H9 (cell line): ENCODE data around the gene SH3TC1. TPM values are rescaled to one million over a fixed set of nuclear protein-coding genes. Genes with fewer than 3 reads are reported as not detected.

ENCODE experiments used
- DNase-seq: peaks from one replicate; pipeline ENCODE4 v3.0.0-alpha.2; 2017
- H2AFZ ChIP-seq: one replicate; pipeline ENCODE4 v1.6.1; 2013; ENCODE audit warnings: mild to moderate bottlenecking, low read length, control low read depth, moderate library complexity
- H2AK5ac ChIP-seq: 2 replicates; pipeline ENCODE4 v1.6.1; 2013; ENCODE audit warnings: low read length, control low read depth, mixed read lengths; ENCODE audit not compliant: insufficient read length
- H2BK120ac ChIP-seq: one replicate; pipeline ENCODE4 v1.6.1; 2013; ENCODE audit warnings: low read depth, mild to moderate bottlenecking, low read length, control low read depth, inconsistent platforms; ENCODE audit not compliant: poor library complexity, severe bottlenecking
- H2BK12ac ChIP-seq: 2 replicates; pipeline ENCODE4 v1.6.1; 2013; ENCODE audit warnings: low read length, control low read depth, mixed read lengths, low read depth; ENCODE audit not compliant: insufficient read length
- H2BK15ac ChIP-seq: 2 replicates; pipeline ENCODE4 v1.6.1; 2013; ENCODE audit warnings: low read depth, low read length, control low read depth
- H2BK20ac ChIP-seq: one replicate; pipeline ENCODE4 v1.6.1; 2013; ENCODE audit warnings: low read depth, mild to moderate bottlenecking, low read length, control low read depth, inconsistent platforms; ENCODE audit not compliant: poor library complexity, severe bottlenecking
- H2BK5ac ChIP-seq: 2 replicates; pipeline ENCODE4 v1.6.1; 2013; ENCODE audit warnings: low read length, control low read depth, mixed read lengths; ENCODE audit not compliant: insufficient read length
- H3K14ac ChIP-seq: 2 replicates; pipeline ENCODE4 v1.6.1; 2013; ENCODE audit warnings: low read length, control low read depth; ENCODE audit not compliant: insufficient read depth
- H3K18ac ChIP-seq: 2 replicates; pipeline ENCODE4 v1.6.1; 2013; ENCODE audit warnings: low read depth, mild to moderate bottlenecking, mixed read lengths, low read length, control low read depth; ENCODE audit not compliant: insufficient read length
- H3K23ac ChIP-seq: 2 replicates; pipeline ENCODE4 v1.6.1; 2013; ENCODE audit warnings: low read length, control low read depth, mixed read lengths, low read depth; ENCODE audit not compliant: insufficient read length
- H3K23me2 ChIP-seq: 2 replicates; pipeline ENCODE4 v1.6.1; 2013; ENCODE audit warnings: low read depth, mild to moderate bottlenecking, mixed read lengths, low read length, control low read depth; ENCODE audit not compliant: insufficient read length, poor library complexity, severe bottlenecking
- H3K27ac ChIP-seq: 2 replicates; pipeline ENCODE4 v1.5.1; 2013; ENCODE audit warnings: low read length, control low read depth, mixed read lengths, low read depth; ENCODE audit not compliant: insufficient read length
- H3K27me3 ChIP-seq: 2 replicates; pipeline ENCODE4 v1.6.1; 2013; ENCODE audit warnings: low read length, control low read depth, inconsistent platforms; ENCODE audit not compliant: insufficient read depth
- H3K4ac ChIP-seq: 2 replicates; pipeline ENCODE4 v1.6.1; 2013; ENCODE audit warnings: low read depth, mild to moderate bottlenecking, control low read depth, inconsistent platforms, low read length, moderate library complexity
- H3K4me1 ChIP-seq: 2 replicates; pipeline ENCODE4 v1.6.1; 2013; ENCODE audit warnings: low read length, control low read depth, inconsistent platforms; ENCODE audit not compliant: insufficient read depth
- H3K4me2 ChIP-seq: 2 replicates; pipeline ENCODE4 v1.6.1; 2013; ENCODE audit warnings: low read length, control low read depth, mixed read lengths; ENCODE audit not compliant: insufficient read length, insufficient read depth
- H3K56ac ChIP-seq: 2 replicates; pipeline ENCODE4 v1.6.1; 2013; ENCODE audit warnings: low read depth, mild to moderate bottlenecking, mixed read lengths, low read length, control low read depth; ENCODE audit not compliant: insufficient read length
- H3K79me1 ChIP-seq: 2 replicates; pipeline ENCODE4 v1.6.1; 2013; ENCODE audit warnings: low read depth, mild to moderate bottlenecking, moderate library complexity, low read length, control low read depth, inconsistent platforms; ENCODE audit not compliant: insufficient read depth, poor library complexity, severe bottlenecking
- H3K79me2 ChIP-seq: 2 replicates; pipeline ENCODE4 v1.6.1; 2013; ENCODE audit warnings: low read length, control low read depth, inconsistent platforms; ENCODE audit not compliant: insufficient read depth
- H3K9ac ChIP-seq: 2 replicates; pipeline ENCODE4 v1.6.1; 2013; ENCODE audit warnings: low read length, control low read depth, mixed read lengths; ENCODE audit not compliant: insufficient read length; ENCODE audit errors: extremely low read depth
- H3K9me3 ChIP-seq: one replicate; pipeline ENCODE4 v1.6.1; 2013; ENCODE audit warnings: low read depth, low read length, inconsistent platforms; ENCODE audit not compliant: control insufficient read depth
- H3T11ph ChIP-seq: one replicate; pipeline ENCODE4 v1.6.1; 2013; ENCODE audit warnings: mild to moderate bottlenecking, low read length, control low read depth, inconsistent platforms
- H4K20me1 ChIP-seq: one replicate; pipeline ENCODE4 v1.6.1; 2013; ENCODE audit not compliant: control insufficient read depth, insufficient read length, insufficient read depth
- H4K5ac ChIP-seq: 2 replicates; pipeline ENCODE4 v1.6.1; 2013; ENCODE audit warnings: low read depth, mild to moderate bottlenecking, mixed read lengths, low read length, control low read depth; ENCODE audit not compliant: insufficient read length
- H4K8ac ChIP-seq: replicated peaks from 2 replicates; pipeline ENCODE4 v1.6.1; 2013; ENCODE audit warnings: low read length, control low read depth, mixed read lengths, low read depth; ENCODE audit not compliant: insufficient read length
- H4K91ac ChIP-seq: 2 replicates; pipeline ENCODE4 v1.6.1; 2013; ENCODE audit warnings: low read depth, mild to moderate bottlenecking, moderate library complexity, mixed read lengths, low read length, control low read depth; ENCODE audit not compliant: insufficient read length
- H3K27ac Mint-ChIP-seq, 3 experiments: 2 replicates in 2 of 3; 3 replicates in 1 of 3; pipeline ENCODE4 v1.8.0; 2020 to 2021; ENCODE audit warnings: mixed read lengths in 3 of 3, mild to moderate bottlenecking in 1 of 3, moderate library complexity in 1 of 3
- H3K27me3 Mint-ChIP-seq: 2 replicates; pipeline ENCODE4 v1.8.0; 2021; ENCODE audit warnings: low read depth, mild to moderate bottlenecking, moderate library complexity, mixed read lengths
- H3K36me3 Mint-ChIP-seq, 3 experiments: 2 replicates in 2 of 3; 3 replicates in 1 of 3; pipeline ENCODE4 v1.8.0; 2020 to 2021; ENCODE audit warnings: low read depth in 3 of 3, mixed read lengths in 3 of 3; ENCODE audit not compliant: insufficient read depth in 1 of 3
- H3K4me1 Mint-ChIP-seq, 2 experiments: 2 replicates each; pipeline ENCODE4 v1.8.0; 2020; ENCODE audit warnings: mixed read lengths in 2 of 2
- H3K4me3 Mint-ChIP-seq, 2 experiments: 2 replicates in 1 of 2; 3 replicates in 1 of 2; pipeline ENCODE4 v1.8.0; 2020 to 2021; ENCODE audit warnings: mild to moderate bottlenecking in 2 of 2, mixed read lengths in 2 of 2, moderate library complexity in 1 of 2
- H3K9me3 Mint-ChIP-seq, 2 experiments: 2 replicates in 1 of 2; 3 replicates in 1 of 2; pipeline ENCODE4 v1.8.0; 2020; ENCODE audit warnings: mild to moderate bottlenecking in 2 of 2, mixed read lengths in 2 of 2, moderate library complexity in 1 of 2
- WGBS: extraction: QIAGEN DNeasy Blood & Tissue Kit; methylation state at CpG from one replicate; pipeline ENCODE4 v1.1.7; 2013; ENCODE audit warnings: missing lambda C conversion rate, low lambda C conversion rate, mixed read lengths; ENCODE audit not compliant: insufficient read length; ENCODE audit errors: extremely low coverage; 5-methylcytosine and 5-hydroxymethylcytosine counted together
- total RNA-seq: library from RNA; stranded (reverse); gene quantifications from 2 replicates; pipeline ENCODE4 v1.2.1, GENCODE V29; 2021
- TF ChIP-seq, protein P1 (sequence below): fragments of 200-600 bp; sonication (generic); conservative IDR thresholded peaks from 3 replicates; pipeline ENCODE4 v1.8.0; 2021; ENCODE audit warnings: antibody characterized with exemption, mild to moderate bottlenecking

Gene SH3TC1
- total RNA-seq, 1 experiment from 2014 or later = 0.74 TPM

DNA sequence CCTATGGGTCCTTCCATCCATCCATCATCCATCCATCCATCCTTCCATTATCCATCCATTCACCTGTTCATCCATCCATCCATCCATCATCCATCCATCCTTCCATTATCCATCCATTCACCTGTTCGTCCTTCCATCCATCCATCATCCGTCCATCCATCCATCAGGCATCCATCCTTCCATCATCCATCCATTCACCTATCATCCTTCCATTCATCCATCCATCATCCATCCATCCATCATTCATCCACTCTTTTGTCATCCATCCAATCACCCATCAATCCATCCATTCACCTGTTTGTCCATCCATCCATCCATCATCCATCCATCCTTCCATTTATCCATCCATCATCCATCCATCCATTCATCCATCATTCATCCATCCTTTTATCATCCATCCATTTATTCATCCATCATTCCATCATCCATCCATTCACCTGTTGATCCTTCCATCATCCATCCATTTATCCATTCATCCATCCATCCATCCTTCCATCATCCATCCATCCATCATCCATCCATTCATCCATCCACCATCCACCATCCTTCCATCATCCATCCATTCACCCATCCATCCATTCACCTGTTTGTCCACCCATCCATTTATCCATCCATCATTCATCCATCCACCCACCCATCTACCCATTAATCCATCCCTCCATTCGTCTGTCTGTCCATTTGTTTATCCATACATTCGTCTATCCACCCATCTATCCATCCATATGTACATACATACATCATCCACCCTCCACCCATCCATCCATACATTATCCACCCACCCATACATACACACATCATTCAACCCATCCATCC is 34.8 kb downstream of the SH3TC1 start:
- Histone ChIP-seq H4K8ac (no peak overlapping the region), H3K23me2 (no peaks in the 10 kb centered on the region), H4K20me1 (no peaks in the 10 kb centered on the region), H3K27me3 (no peaks in the 10 kb centered on the region), H3K79me1 (no peaks in the 10 kb centered on the region), H2BK15ac (no peak overlapping the region), H2BK20ac (no peak overlapping the region), H3K4me1 (no peaks in the 10 kb centered on the region), H3K9me3 (no peaks in the 10 kb centered on the region), H3K9ac (no peak overlapping the region), H3K14ac (no peak overlapping the region), H3K79me2 (no peaks in the 10 kb centered on the region), H3K4ac (no peak overlapping the region), H3K23ac (no peak overlapping the region), H2AFZ (no peak overlapping the region), H3K56ac (no peak overlapping the region), H2BK12ac (no peak overlapping the region), H2BK120ac (no peak overlapping the region), H2AK5ac (no peak overlapping the region), H3K4me2 (no peak overlapping the region), H3T11ph (no peak overlapping the region), H4K91ac (no peak overlapping the region), H2BK5ac (no peak overlapping the region), H3K27ac (no peak overlapping the region), H4K5ac (no peak overlapping the region), H3K18ac (no peak overlapping the region)
- Mint-ChIP-seq H3K27ac (no peak overlapping the region), H3K4me1 (peaks cover 0 to 5% of the 10 kb centered on the region in 2 experiments; a peak in 1 of 4 replicates), H3K4me3 (no peak overlapping the region), H3K9me3 (0 out of 5 replicates have a peak, but pooled peaks cover 0 to 2% of the 10 kb centered on the region in 2 experiments), H3K36me3 (no peaks in the 10 kb centered on the region), H3K27me3 (no peaks in the 10 kb centered on the region; the same call in 1 of the 2 replicates)
- 100% methylated on average over 1 of the region's 4 CpGs for WGBS
- no peak for DNase-seq
- TF ChIP-seq, protein P1, sequence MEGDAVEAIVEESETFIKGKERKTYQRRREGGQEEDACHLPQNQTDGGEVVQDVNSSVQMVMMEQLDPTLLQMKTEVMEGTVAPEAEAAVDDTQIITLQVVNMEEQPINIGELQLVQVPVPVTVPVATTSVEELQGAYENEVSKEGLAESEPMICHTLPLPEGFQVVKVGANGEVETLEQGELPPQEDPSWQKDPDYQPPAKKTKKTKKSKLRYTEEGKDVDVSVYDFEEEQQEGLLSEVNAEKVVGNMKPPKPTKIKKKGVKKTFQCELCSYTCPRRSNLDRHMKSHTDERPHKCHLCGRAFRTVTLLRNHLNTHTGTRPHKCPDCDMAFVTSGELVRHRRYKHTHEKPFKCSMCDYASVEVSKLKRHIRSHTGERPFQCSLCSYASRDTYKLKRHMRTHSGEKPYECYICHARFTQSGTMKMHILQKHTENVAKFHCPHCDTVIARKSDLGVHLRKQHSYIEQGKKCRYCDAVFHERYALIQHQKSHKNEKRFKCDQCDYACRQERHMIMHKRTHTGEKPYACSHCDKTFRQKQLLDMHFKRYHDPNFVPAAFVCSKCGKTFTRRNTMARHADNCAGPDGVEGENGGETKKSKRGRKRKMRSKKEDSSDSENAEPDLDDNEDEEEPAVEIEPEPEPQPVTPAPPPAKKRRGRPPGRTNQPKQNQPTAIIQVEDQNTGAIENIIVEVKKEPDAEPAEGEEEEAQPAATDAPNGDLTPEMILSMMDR = no peak
